Endothelial cell of umbilical vein (primary cell): ENCODE data around the gene MINK1.

Experiments used
- CTCF ChIP-seq, 2 donors: IDR thresholded peaks; 1 replicate in 1 of 2; 2 replicates in 1 of 2; pipeline ENCODE4 v1.5.1; 2011; ENCODE audit warnings: low read length in 2 of 2, mild to moderate bottlenecking in 2 of 2, moderate library complexity in 2 of 2, control low read depth in 1 of 2, inconsistent platforms in 1 of 2, low read depth in 1 of 2; ENCODE audit not compliant: insufficient read depth in 1 of 2; ENCODE audit errors: extremely low read depth in 1 of 2
- EZH2 ChIP-seq: IDR thresholded peaks from 2 replicates; pipeline ENCODE4 v1.6.1; 2012; ENCODE audit warnings: borderline replicate concordance, low read depth, mild to moderate bottlenecking, moderate library complexity, low read length, inconsistent platforms; ENCODE audit not compliant: severe bottlenecking
- GATA2 ChIP-seq: IDR thresholded peaks from 2 replicates; pipeline ENCODE4 v1.7.0; 2011; ENCODE audit warnings: low read depth, mild to moderate bottlenecking, moderate library complexity, mixed read lengths, low read length; ENCODE audit not compliant: insufficient read length, insufficient read depth
- MAX ChIP-seq: IDR thresholded peaks from 2 replicates; pipeline ENCODE4 v1.6.1; 2011; ENCODE audit not compliant: insufficient read depth, insufficient read length
- MYC ChIP-seq: IDR thresholded peaks from one replicate; pipeline ENCODE4 v1.6.1; 2011; ENCODE audit warnings: mild to moderate bottlenecking, low read depth, low read length
- POLR2A ChIP-seq: IDR thresholded peaks from 2 replicates; pipeline ENCODE4 v1.6.1; 2012; ENCODE audit warnings: low read depth, mild to moderate bottlenecking, control low read depth, low read length
- POLR2AphosphoS5 ChIP-seq: IDR thresholded peaks from 2 replicates; pipeline ENCODE4 v1.6.1; 2012; ENCODE audit warnings: low read depth, mild to moderate bottlenecking, control low read depth, low read length, moderate library complexity; ENCODE audit not compliant: insufficient read depth

GRCh38 chr17:4895657-4896331 is 62.7 kb downstream of the MINK1 start:
- no peak for TF ChIP-seq CTCF (IDR thresholded peaks at IDR 0.05; ENCODE audit: extremely low read depth in 1 of 2, insufficient read depth in 1 of 2, low read depth in 1 of 2, low read length in 2 of 2)
- no peak for TF ChIP-seq MYC
- no peak for TF ChIP-seq MAX
- TF ChIP-seq POLR2A, result no peak
- no peak for TF ChIP-seq POLR2AphosphoS5
- no peak for TF ChIP-seq EZH2
- TF ChIP-seq GATA2, result no peak
